Fibroblast of skin of left biceps (primary cell): ENCODE measurements around the gene ADAM12.
A peak's percentile ranks its signal among the peaks of the same experiment; 100 is the strongest.

Experiments
- DNase-seq, 2 experiments: peaks; one replicate each; pipeline ENCODE4 v3.0.0-alpha.2; 2013; ENCODE audit warnings: low read depth in 2 of 2

ADAM12 gene

GRCh38 chr10:126214021-126214420 is 174.3 kb downstream of the ADAM12 start:
- DNase-seq, result no peak

DNA sequence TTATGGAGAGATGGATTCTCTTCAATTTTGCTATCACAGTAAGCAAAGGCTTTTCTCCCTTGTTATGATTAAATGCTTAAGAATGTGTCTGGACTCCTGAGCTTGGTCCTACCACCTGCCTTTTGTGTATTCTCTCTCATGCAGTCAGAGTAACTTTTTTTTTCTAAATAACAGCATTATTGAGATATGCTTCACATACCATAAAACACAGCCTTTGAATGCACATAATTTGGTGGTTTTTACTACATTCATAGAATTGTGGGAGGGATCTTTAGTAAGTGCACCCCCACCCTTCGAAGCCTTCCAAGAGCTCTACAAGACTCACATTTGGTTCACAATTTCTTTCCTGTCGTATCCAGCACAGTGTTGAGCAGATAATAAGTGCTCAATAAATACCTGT is 175.5 kb downstream of the ADAM12 start:
- no peak for DNase-seq

- DNase-seq, result no peak
Observed at GRCh38 chr10:126210051-126210651, 178.1 kb downstream of the ADAM12 start.

GRCh38 chr10:126209451-126209850 is 178.8 kb downstream of the ADAM12 start:
- no peak for DNase-seq

- no peak for DNase-seq
Observed at GRCh38 chr10:126208726-126209302, 179.5 kb downstream of the ADAM12 start.

- no peak for DNase-seq
Observed at GRCh38 chr10:126207851-126208250, 180.4 kb downstream of the ADAM12 start.

GRCh38 chr10:126207313-126207771 is 180.9 kb downstream of the ADAM12 start:
- peak; percentile 84 to 88 for DNase-seq

DNA sequence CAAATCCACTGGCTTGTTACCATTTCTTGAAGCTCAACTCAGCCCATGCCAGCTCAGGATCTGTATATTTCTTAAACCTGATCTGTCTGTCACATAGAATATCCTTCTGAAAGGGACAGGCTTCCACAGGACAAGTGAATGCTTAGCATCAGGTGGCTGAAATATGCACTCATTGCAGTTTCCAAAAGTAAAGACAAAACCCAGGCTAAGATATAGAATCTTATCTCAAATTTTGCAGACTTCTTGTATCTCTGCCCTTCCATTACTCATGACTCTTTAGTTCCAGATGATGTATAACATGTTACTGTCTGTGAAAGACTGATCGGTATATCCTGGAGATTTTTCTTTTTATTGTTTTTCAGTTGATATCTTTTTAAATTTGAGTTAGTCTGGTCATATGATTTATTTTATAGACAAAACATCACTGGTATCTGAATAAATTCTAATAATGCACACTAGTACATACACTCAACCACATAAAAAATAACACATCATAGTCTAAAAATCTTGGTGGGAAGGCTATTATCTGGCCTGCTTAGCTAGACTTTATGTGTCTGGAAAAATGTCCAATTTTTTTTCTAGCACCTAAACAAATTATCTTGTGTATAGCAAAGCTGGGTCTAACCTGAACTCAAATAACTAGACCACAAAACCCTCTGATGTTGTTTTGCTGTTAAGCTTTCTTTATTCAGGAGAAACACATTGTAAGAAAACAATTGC is 182.6 kb downstream of the ADAM12 start:
- DNase-seq, result no peak

GRCh38 chr10:126204320-126204719 is 184.0 kb downstream of the ADAM12 start:
- no peak for DNase-seq

GRCh38 chr10:126203746-126204145 is 184.5 kb downstream of the ADAM12 start:
- DNase-seq, result no peak

DNA sequence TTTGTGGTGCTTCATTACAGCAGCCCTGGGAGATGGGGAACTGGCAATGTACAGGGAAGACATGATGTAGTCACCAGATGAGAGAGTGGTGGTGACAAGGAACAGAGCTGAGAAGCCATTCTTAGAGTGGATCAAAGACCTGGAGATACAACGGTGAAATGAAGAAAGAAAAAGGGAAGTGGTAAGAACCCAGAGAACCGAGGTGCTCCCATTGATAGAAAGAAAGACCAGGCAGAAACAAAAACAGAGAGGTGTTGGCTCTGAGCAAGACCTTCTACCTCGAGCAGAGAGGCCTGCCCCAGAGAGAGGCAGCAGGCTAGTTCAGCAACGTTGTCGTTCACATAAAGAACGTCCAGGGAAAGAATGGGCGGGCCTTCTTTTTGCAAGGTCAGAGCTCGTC is 186.7 kb downstream of the ADAM12 start:
- no peak for DNase-seq

- peak; percentile 84 to 87 for DNase-seq
Observed at GRCh38 chr10:126199221-126199998, 188.9 kb downstream of the ADAM12 start.

- DNase-seq, result no peak
Observed at GRCh38 chr10:126198681-126199080, 189.6 kb downstream of the ADAM12 start.

- no peak for DNase-seq
Observed at GRCh38 chr10:126197036-126197543, 191.2 kb downstream of the ADAM12 start.

GRCh38 chr10:126196281-126196680 is 192.0 kb downstream of the ADAM12 start:
- DNase-seq, result no peak

DNA sequence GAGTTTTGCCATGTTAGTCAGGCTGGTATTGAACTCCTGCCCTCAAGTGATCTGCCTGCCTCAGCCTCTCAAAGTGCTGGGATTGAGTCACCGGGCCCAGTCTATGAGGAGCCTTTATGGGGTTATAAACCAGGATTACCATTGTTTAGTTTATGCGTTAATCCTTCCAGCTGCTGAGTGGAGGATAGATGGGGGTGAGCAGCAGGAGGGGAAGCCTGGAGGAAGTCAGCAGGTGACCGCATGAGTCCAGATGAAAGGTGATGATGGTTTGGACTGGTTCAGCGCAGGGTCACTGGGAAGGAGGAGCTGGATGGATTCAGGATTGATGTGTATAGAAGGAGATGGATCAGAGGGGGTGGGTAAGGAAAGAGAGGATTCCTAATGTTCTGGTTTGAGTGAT is 197.1 kb downstream of the ADAM12 start:
- no peak for DNase-seq

DNA sequence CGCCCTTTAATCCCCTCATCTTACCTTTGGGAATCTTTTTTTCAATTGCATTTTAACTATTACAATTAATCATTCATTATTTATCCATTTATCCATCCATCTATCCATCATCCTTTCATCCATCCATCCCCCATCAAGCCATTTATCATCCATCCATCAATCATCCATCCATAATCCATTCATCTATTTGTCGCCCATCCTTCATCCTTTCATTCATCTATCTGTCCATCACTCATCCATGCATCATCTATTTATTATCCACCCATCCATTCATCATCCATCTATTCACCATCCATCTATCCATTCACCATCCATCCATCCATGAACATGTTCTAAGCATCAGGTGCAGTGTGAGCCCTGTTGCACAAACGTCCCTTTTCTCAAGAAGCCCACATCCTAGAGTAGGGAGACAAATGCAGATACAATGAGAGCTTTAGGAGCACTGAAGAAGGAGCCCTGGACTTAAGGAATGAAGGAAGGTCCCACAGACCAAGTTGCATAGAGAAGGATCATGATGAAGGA is 199.5 kb downstream of the ADAM12 start:
- DNase-seq, result no peak

- DNase-seq, result no peak
Observed at GRCh38 chr10:126187399-126187798, 200.9 kb downstream of the ADAM12 start.

- DNase-seq, result no peak
Observed at GRCh38 chr10:126186766-126187165, 201.5 kb downstream of the ADAM12 start.

- no peak for DNase-seq
Observed at GRCh38 chr10:126185676-126186447, 202.4 kb downstream of the ADAM12 start.

GRCh38 chr10:126181626-126182025 is 206.7 kb downstream of the ADAM12 start:
- no peak for DNase-seq
